BLaER1 treated with 17β-estradiol and CSF1 and Interleukin-3, amounts not matched to agents 10 nM and 100 nM (cell line): ENCODE measurements around the gene PRELP.
"Not testable (repeated sequence)": the region's sequence is repeated elsewhere in the genome, so short reads cannot be mapped to it uniquely, and the experiment has no call there.

Experiments
- H3K27ac ChIP-seq, 11 experiments: shearing (Covaris generic); formaldehyde crosslinking; 2 replicates each; pipeline ENCODE4 v1.8.1; 2022
- H3K27me3 ChIP-seq, 11 experiments: shearing (Covaris generic); formaldehyde crosslinking; 2 replicates each; pipeline ENCODE4 v1.8.1; 2022
- H3K36me3 ChIP-seq, 11 experiments: shearing (Covaris generic); formaldehyde crosslinking; 2 replicates each; pipeline ENCODE4 v1.8.1; 2022
- H3K4me1 ChIP-seq, 10 experiments: shearing (Covaris generic); formaldehyde crosslinking; 2 replicates each; pipeline ENCODE4 v1.8.1; 2022
- H3K4me2 ChIP-seq, 11 experiments: shearing (Covaris generic); formaldehyde crosslinking; 2 replicates each; pipeline ENCODE4 v1.8.1; 2022
- H3K4me3 ChIP-seq, 10 experiments: shearing (Covaris generic); formaldehyde crosslinking; 2 replicates each; pipeline ENCODE4 v1.8.1; 2022
- H3K9ac ChIP-seq, 11 experiments: shearing (Covaris generic); formaldehyde crosslinking; 2 replicates each; pipeline ENCODE4 v1.8.1; 2022
- H3K9me3 ChIP-seq, 11 experiments: shearing (Covaris generic); formaldehyde crosslinking; replicated peaks in 1 of 11; 2 replicates each; pipeline ENCODE4 v1.8.1; 2022
- H4K20me1 ChIP-seq, 11 experiments: shearing (Covaris generic); formaldehyde crosslinking; 2 replicates each; pipeline ENCODE4 v1.8.1; 2022
- Cebpa-rat ChIP-seq, 11 experiments: shearing (Covaris generic); IDR thresholded peaks; 2 replicates each; pipeline ENCODE4 v1.8.1; 2022

Gene PRELP

GRCh38 chr1:203440771-203441170 is 34.8 kb upstream of the PRELP start:
- H3K27ac ChIP-seq = no peak overlapping the region

GRCh38 chr1:203441766-203442165 is 33.8 kb upstream of the PRELP start:
- H3K36me3 ChIP-seq = no peaks in the 10 kb centered on the region

More at GRCh38 chr1:203440771-203441170, 34.8 kb upstream of the PRELP start:
- no peak overlapping the region for H3K9ac ChIP-seq
- TF ChIP-seq Cebpa-rat (IDR thresholded peaks at IDR 0.05) = no peak
- no peaks in the 10 kb centered on the region for H4K20me1 ChIP-seq
- H3K9me3 ChIP-seq = peaks cover 0 to 20% (median 6%) of the 10 kb centered on the region in 11 experiments; a peak in 11 of 22 replicates
- H3K36me3 ChIP-seq = no peaks in the 10 kb centered on the region
- no peaks in the 10 kb centered on the region; a peak in 1 of 22 replicates for H3K27me3 ChIP-seq
- peak overlapping the region in 3 of 11 experiments; percentile 31 to 69 (median 40); a peak in 5 of 22 replicates for H3K4me2 ChIP-seq
- peaks cover 0 to 35% (median 3%) of the 10 kb centered on the region in 10 experiments; a peak in 7 of 20 replicates for H3K4me1 ChIP-seq
- no peak overlapping the region for H3K4me3 ChIP-seq

GRCh38 chr1:203442821-203443220 is 32.8 kb upstream of the PRELP start:
- no peak overlapping the region for H3K9ac ChIP-seq
- no peak overlapping the region for H3K27ac ChIP-seq
- peaks cover 0 to 50% (median 9%) of the 10 kb centered on the region in 10 experiments; a peak in 11 of 20 replicates for H3K4me1 ChIP-seq
- H3K36me3 ChIP-seq = no peaks in the 10 kb centered on the region
- H3K4me3 ChIP-seq = no peak overlapping the region
- peaks cover 0 to 12% (median 6%) of the 10 kb centered on the region in 11 experiments; a peak in 10 of 22 replicates for H3K9me3 ChIP-seq
- no peak for TF ChIP-seq Cebpa-rat (IDR thresholded peaks at IDR 0.05)
- peak overlapping the region in 2 of 11 experiments; percentile 15 to 25; a peak in 1 of 22 replicates for H3K4me2 ChIP-seq
- no peaks in the 10 kb centered on the region; a peak in 1 of 22 replicates for H3K27me3 ChIP-seq
- H4K20me1 ChIP-seq = no peaks in the 10 kb centered on the region

More at GRCh38 chr1:203441766-203442165, 33.8 kb upstream of the PRELP start:
- TF ChIP-seq Cebpa-rat (IDR thresholded peaks at IDR 0.05) = no peak
- H3K27me3 ChIP-seq = no peaks in the 10 kb centered on the region; a peak in 1 of 22 replicates
- no peak overlapping the region for H3K27ac ChIP-seq
- H3K9me3 ChIP-seq = peaks cover 0 to 12% (median 6%) of the 10 kb centered on the region in 11 experiments; a peak in 10 of 22 replicates
- H3K9ac ChIP-seq = no peak overlapping the region
- H3K4me1 ChIP-seq = peaks cover 0 to 39% (median 3%) of the 10 kb centered on the region in 10 experiments; a peak in 7 of 20 replicates
- H3K4me2 ChIP-seq = no peak overlapping the region
- no peaks in the 10 kb centered on the region for H4K20me1 ChIP-seq
- H3K4me3 ChIP-seq = no peak overlapping the region

- no peak overlapping the region for H3K4me3 ChIP-seq
- H3K4me1 ChIP-seq = peaks cover 2 to 54% (median 12%) of the 10 kb centered on the region in 10 experiments; a peak in 18 of 20 replicates
- H3K9me3 ChIP-seq = peaks cover 0 to 12% (median 6%) of the 10 kb centered on the region in 11 experiments; a peak in 10 of 22 replicates
- no peak for TF ChIP-seq Cebpa-rat (IDR thresholded peaks at IDR 0.05)
- H3K27ac ChIP-seq = no peak overlapping the region
- H3K9ac ChIP-seq = no peak overlapping the region
- H3K36me3 ChIP-seq = no peaks in the 10 kb centered on the region
- H4K20me1 ChIP-seq = no peaks in the 10 kb centered on the region
- no peaks in the 10 kb centered on the region; a peak in 1 of 22 replicates for H3K27me3 ChIP-seq
- peak overlapping the region in 5 of 11 experiments; percentile 10 to 39 (median 17); a peak in 5 of 22 replicates for H3K4me2 ChIP-seq
Measured at GRCh38 chr1:203443296-203443695, 32.3 kb upstream of the PRELP start.

GRCh38 chr1:203444171-203444576 is 31.4 kb upstream of the PRELP start:
- Histone ChIP-seq H3K4me3 (no peak overlapping the region), H3K4me2 (no peak overlapping the region), H3K36me3 (no peaks in the 10 kb centered on the region), H3K27ac (no peak overlapping the region), H3K27me3 (no peaks in the 10 kb centered on the region; a peak in 1 of 22 replicates), H3K9ac (no peak overlapping the region), H3K9me3 (peaks cover 0 to 12% (median 6%) of the 10 kb centered on the region in 11 experiments; a peak in 10 of 22 replicates), H3K4me1 (peaks cover 7 to 54% (median 16%) of the 10 kb centered on the region in 10 experiments; a peak in 19 of 20 replicates), H4K20me1 (no peaks in the 10 kb centered on the region)
- no peak for TF ChIP-seq Cebpa-rat (IDR thresholded peaks at IDR 0.05)

GRCh38 chr1:203447151-203447550 is 28.5 kb upstream of the PRELP start:
- H3K9ac ChIP-seq = no peak overlapping the region
- no peaks in the 10 kb centered on the region for H3K36me3 ChIP-seq
- no peaks in the 10 kb centered on the region for H3K27me3 ChIP-seq
- no peaks in the 10 kb centered on the region for H4K20me1 ChIP-seq
- peaks cover 0 to 12% (median 6%) of the 10 kb centered on the region in 11 experiments; a peak in 10 of 22 replicates for H3K9me3 ChIP-seq
- peak overlapping the region in 7 of 11 experiments; percentile 6 to 71 (median 35); a peak in 8 of 22 replicates for H3K4me2 ChIP-seq
- peaks cover 13 to 35% (median 19%) of the 10 kb centered on the region in 10 experiments; a peak in 19 of 20 replicates for H3K4me1 ChIP-seq
- H3K4me3 ChIP-seq = no peak overlapping the region
- no peak overlapping the region for H3K27ac ChIP-seq
- no peak for TF ChIP-seq Cebpa-rat (IDR thresholded peaks at IDR 0.05)

GRCh38 chr1:203447598-203447997 is 28.0 kb upstream of the PRELP start:
- H4K20me1 ChIP-seq, H3K36me3 ChIP-seq, H3K9ac ChIP-seq, H3K27ac ChIP-seq, H3K27me3 ChIP-seq, H3K4me3 ChIP-seq: not testable (repeated sequence)
- peaks cover 15 to 35% (median 23%) of the 10 kb centered on the region in 10 experiments; a peak in 19 of 20 replicates for H3K4me1 ChIP-seq
- H3K4me2 ChIP-seq = peak overlapping the region in 7 of 11 experiments; percentile 6 to 71 (median 30); a peak in 7 of 22 replicates
- H3K9me3 ChIP-seq = peaks cover 0 to 12% (median 6%) of the 10 kb centered on the region in 11 experiments; a peak in 10 of 22 replicates

GRCh38 chr1:203448521-203449061 is 27.0 kb upstream of the PRELP start:
- Histone ChIP-seq H3K9ac (no peak overlapping the region), H3K27me3 (no peaks in the 10 kb centered on the region), H3K4me1 (peaks cover 18 to 39% (median 24%) of the 10 kb centered on the region in 10 experiments), H3K9me3 (peaks cover 0 to 12% (median 6%) of the 10 kb centered on the region in 11 experiments; a peak in 10 of 22 replicates), H3K36me3 (no peaks in the 10 kb centered on the region), H3K27ac (no peak overlapping the region), H4K20me1 (no peaks in the 10 kb centered on the region), H3K4me2 (peak overlapping the region in 10 of 11 experiments; percentile 3 to 53 (median 35); a peak in 16 of 22 replicates), H3K4me3 (no peak overlapping the region)
- no peak for TF ChIP-seq Cebpa-rat (IDR thresholded peaks at IDR 0.05)

DNA sequence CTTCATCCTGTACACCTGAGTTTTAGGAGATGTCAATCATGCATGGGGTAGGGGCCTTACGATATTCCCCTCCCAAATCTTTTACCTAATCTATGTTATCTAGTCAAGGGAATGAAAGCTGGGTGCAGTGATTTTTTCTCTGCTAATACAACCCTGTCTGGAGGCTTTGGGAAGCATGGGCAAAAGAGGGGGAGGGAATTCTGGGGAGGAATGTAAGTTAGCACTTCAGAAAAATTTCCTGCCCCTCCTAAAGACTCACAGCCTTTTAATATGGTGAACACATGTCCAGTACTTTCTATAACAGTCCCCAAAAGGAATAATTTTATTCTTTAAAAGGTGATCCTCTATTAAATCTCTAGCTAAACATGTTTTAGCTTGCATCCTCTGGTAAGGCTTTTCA is 25.6 kb upstream of the PRELP start:
- H3K9ac ChIP-seq = no peak overlapping the region
- 0 out of 22 replicates have a peak overlapping the region, but pooled peaks of 1 of the 11 experiments have one; percentile 24 for H3K4me2 ChIP-seq
- H3K36me3 ChIP-seq = no peaks in the 10 kb centered on the region
- H3K27me3 ChIP-seq = no peaks in the 10 kb centered on the region
- TF ChIP-seq Cebpa-rat (IDR thresholded peaks at IDR 0.05) = no peak
- H3K4me3 ChIP-seq = no peak overlapping the region
- no peak overlapping the region for H3K27ac ChIP-seq
- H3K4me1 ChIP-seq = peaks cover 18 to 42% (median 28%) of the 10 kb centered on the region in 10 experiments
- H3K9me3 ChIP-seq = peaks cover 0 to 9% (median 4%) of the 10 kb centered on the region in 11 experiments; a peak in 10 of 22 replicates
- no peaks in the 10 kb centered on the region for H4K20me1 ChIP-seq
